CD4-positive, alpha-beta memory T cell (primary cell): ENCODE measurements around the gene NOC2L. TPM values are rescaled to one million over a fixed set of nuclear protein-coding genes. Genes with fewer than 3 reads are reported as not detected.
"Not testable (repeated sequence)": the region's sequence is repeated elsewhere in the genome, so short reads cannot be mapped to it uniquely, and the experiment has no call there.

ENCODE experiments used
- CTCF ChIA-PET: fragments of 350-600 bp; sonication (Branson Sonifier 250); formaldehyde crosslinking; loops from one replicate; lab custom pipeline; 2021; ENCODE audit warnings: inconsistent platforms; ENCODE audit not compliant: partially characterized antibody; lab: Charles Lee
- POLR2A ChIA-PET: fragments of 350-600 bp; sonication (Branson Sonifier 250); formaldehyde crosslinking; loops from one replicate; lab custom pipeline; 2021; ENCODE audit not compliant: partially characterized antibody; lab: Charles Lee
- DNase-seq, 5 donors: peaks; one replicate each; pipeline versions ENCODE4 v3.0.0 to v3.0.0-alpha.2; 2020 to 2022; ENCODE audit warnings: mixed read lengths in 1 of 5
- H3K27ac ChIP-seq: one replicate; pipeline ENCODE4 v1.7.0; 2013; ENCODE audit warnings: low read depth, low read length
- H3K27me3 ChIP-seq: 2 replicates; pipeline ENCODE4 v1.7.0; 2013; ENCODE audit warnings: mild to moderate bottlenecking, low read length, moderate library complexity; ENCODE audit not compliant: insufficient read depth
- H3K36me3 ChIP-seq: 2 replicates; pipeline ENCODE4 v1.7.0; 2013; ENCODE audit warnings: mild to moderate bottlenecking, low read length, moderate library complexity; ENCODE audit not compliant: insufficient read depth
- H3K4me1 ChIP-seq: 2 replicates; pipeline ENCODE4 v1.7.0; 2013; ENCODE audit warnings: mild to moderate bottlenecking, low read length, moderate library complexity; ENCODE audit not compliant: insufficient read depth
- H3K4me3 ChIP-seq, 2 donors: one replicate each; pipeline ENCODE4 v1.7.0; 2013; ENCODE audit warnings: low read length in 2 of 2, mild to moderate bottlenecking in 1 of 2
- H3K9me3 ChIP-seq, 2 donors: one replicate each; pipeline ENCODE4 v1.7.0; 2013; ENCODE audit warnings: low read length in 2 of 2, control low read depth in 1 of 2; ENCODE audit not compliant: control insufficient read depth in 1 of 2
- H3K27ac Mint-ChIP-seq, 7 donors: one replicate each; pipeline ENCODE4 v1.8.0; 2020 to 2021; ENCODE audit warnings: mixed read lengths in 7 of 7, mild to moderate bottlenecking in 6 of 7, inconsistent platforms in 3 of 7, moderate library complexity in 3 of 7
- H3K27me3 Mint-ChIP-seq, 2 donors: one replicate each; pipeline ENCODE4 v1.8.0; 2020 to 2021; ENCODE audit warnings: mixed read lengths in 2 of 2
- H3K36me3 Mint-ChIP-seq, 2 donors: one replicate each; pipeline ENCODE4 v1.8.0; 2020 to 2021; ENCODE audit warnings: mixed read lengths in 2 of 2, inconsistent platforms in 1 of 2, mild to moderate bottlenecking in 1 of 2
- H3K4me1 Mint-ChIP-seq, 4 donors: one replicate each; pipeline ENCODE4 v1.8.0; 2020 to 2021; ENCODE audit warnings: mixed read lengths in 4 of 4, mild to moderate bottlenecking in 1 of 4
- H3K4me3 Mint-ChIP-seq, 8 donors: one replicate each; pipeline ENCODE4 v1.8.0; 2020 to 2021; ENCODE audit warnings: mixed read lengths in 8 of 8, mild to moderate bottlenecking in 7 of 8, moderate library complexity in 6 of 8, inconsistent platforms in 3 of 8
- H3K9me3 Mint-ChIP-seq, 8 donors: one replicate each; pipeline ENCODE4 v1.8.0; 2020 to 2021; ENCODE audit warnings: mixed read lengths in 8 of 8, mild to moderate bottlenecking in 5 of 8, inconsistent platforms in 3 of 8, moderate library complexity in 1 of 8
- intact Hi-C: fragments of 100-400 bp; cut with micrococcal nuclease; formaldehyde crosslinking; loops from one replicate; pipeline ENCODE4 v1.15.1; 2023
- polyA plus RNA-seq, 2 donors: library from polyadenylated mRNA; unstranded; fragments of 300-500 nt; fragmentation: Illumina TruSeq; gene quantifications; one replicate each; pipeline ENCODE4 v1.2.3, GENCODE V29; 2021
- total RNA-seq, 2 experiments: library from RNA; stranded (reverse); gene quantifications; one replicate each; pipeline ENCODE4 v1.2.3, GENCODE V29; 2021

Gene NOC2L
- total and polyA plus RNA-seq, 4 experiments from 2014 or later = 63.0 to 69.5 (median 65.6) TPM

DNA sequence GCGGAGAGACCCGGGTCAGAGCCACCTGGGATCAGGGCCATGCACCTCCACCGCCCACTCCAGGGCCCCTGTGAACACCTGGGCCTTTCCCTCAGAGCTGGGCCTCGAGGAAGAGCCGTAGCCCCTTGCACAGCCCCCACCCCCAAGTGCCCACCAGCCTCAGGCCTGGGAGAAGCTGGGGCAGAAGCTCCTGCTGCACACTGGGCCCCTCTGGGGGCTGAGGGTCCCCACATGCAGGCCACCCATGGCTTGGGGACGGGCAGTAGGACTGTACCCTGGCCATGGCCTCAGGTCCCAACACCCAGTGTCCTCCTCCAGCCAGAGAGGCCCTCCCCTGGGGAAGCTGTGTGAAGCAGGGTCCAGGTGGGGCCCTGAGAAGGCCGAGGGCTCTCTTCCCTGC is 6.5 kb downstream of the NOC2L start:
- ChIA-PET CTCF (no interaction called here), POLR2A (no interaction called here)
- DNase-seq = no peak
- H3K4me1 ChIP-seq = peaks cover 5% of the 10 kb centered on the region
- H3K27ac Mint-ChIP-seq = no peak overlapping the region
- H3K4me3 Mint-ChIP-seq = no peak overlapping the region
- H3K4me3 ChIP-seq = no peak overlapping the region
- no peaks in the 10 kb centered on the region for H3K27me3 ChIP-seq
- H3K27me3 Mint-ChIP-seq = no peaks in the 10 kb centered on the region
- H3K9me3 ChIP-seq = no peaks in the 10 kb centered on the region
- H3K4me1 Mint-ChIP-seq = peaks cover 4 to 23% (median 8%) of the 10 kb centered on the region in 4 donors
- no peak overlapping the region for H3K27ac ChIP-seq
- H3K9me3 Mint-ChIP-seq = peaks cover 0 to 2% (median 0%) of the 10 kb centered on the region in 8 donors
- H3K36me3 ChIP-seq = peaks cover 85% of the 10 kb centered on the region
- H3K36me3 Mint-ChIP-seq = peaks cover 44 to 63% of the 10 kb centered on the region in 2 donors
- intact Hi-C loops = no loop called here

DNA sequence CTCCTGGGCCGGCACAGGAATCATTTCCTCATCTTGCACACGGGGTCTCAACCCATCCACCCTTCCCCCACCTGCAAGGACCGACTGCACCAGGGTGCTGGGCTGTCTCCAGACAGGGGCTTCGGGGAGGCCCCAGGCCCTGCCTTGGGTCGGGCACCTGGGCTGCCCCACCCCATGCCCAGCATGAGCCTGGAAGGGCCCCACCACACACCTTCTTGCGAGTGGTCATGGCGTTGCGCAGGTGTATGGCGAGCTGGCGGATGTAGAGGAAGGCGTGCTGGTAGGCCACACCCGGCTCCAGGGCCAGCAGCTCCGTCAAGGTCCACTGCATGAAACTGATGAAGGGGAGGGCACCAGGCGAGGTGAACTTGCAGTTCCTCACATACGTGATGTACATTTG is 6.9 kb downstream of the NOC2L start:
- no peak overlapping the region for H3K4me3 Mint-ChIP-seq
- peaks cover 2 to 19% (median 5%) of the 10 kb centered on the region in 4 donors for H3K4me1 Mint-ChIP-seq
- intact Hi-C loops = no loop called here
- no peaks in the 10 kb centered on the region for H3K27me3 Mint-ChIP-seq
- Histone ChIP-seq H3K4me1 (peaks cover under 1% of the 10 kb centered on the region), H3K36me3 (peaks cover 88% of the 10 kb centered on the region), H3K4me3 (no peak overlapping the region), H3K9me3 (no peaks in the 10 kb centered on the region), H3K27ac (no peak overlapping the region), H3K27me3 (no peaks in the 10 kb centered on the region)
- peaks cover 46 to 63% of the 10 kb centered on the region in 2 donors for H3K36me3 Mint-ChIP-seq
- peaks cover 0 to 2% (median 0%) of the 10 kb centered on the region in 8 donors for H3K9me3 Mint-ChIP-seq
- no peak overlapping the region for H3K27ac Mint-ChIP-seq
- ChIA-PET CTCF (no interaction called here), POLR2A (no interaction called here)
- no peak for DNase-seq

DNA sequence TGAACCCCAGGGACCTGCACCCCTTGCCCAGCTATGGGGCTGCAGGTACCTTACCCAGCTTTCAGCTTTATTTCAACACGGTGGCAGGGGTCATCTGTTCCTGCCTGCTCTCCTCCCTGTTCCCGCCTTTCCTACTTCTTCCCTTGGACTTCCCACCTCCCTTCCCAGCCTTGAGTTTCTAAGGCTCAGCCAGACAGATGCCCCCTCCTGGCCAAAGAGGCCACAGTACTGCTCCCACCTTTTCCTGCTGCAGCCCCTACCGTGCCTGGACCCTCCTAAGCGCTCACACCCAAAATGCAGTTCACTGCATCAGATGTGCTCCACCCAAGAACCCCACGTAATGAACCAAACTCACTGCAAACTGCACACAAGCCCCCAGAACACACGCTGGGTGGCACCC is 7.7 kb downstream of the NOC2L start:
- Mint-ChIP-seq H3K9me3 (peaks cover 0 to 2% (median 0%) of the 10 kb centered on the region in 8 donors), H3K36me3 (peaks cover 49 to 65% of the 10 kb centered on the region in 2 donors), H3K4me1 (peaks cover 0 to 14% (median 5%) of the 10 kb centered on the region in 4 donors), H3K27me3 (no peaks in the 10 kb centered on the region), H3K4me3 (no peak overlapping the region), H3K27ac (no peak overlapping the region)
- no peak overlapping the region for H3K4me3 ChIP-seq
- ChIA-PET POLR2A (no interaction called here), CTCF (interaction anchor here (0.5 kb wide), 1 partner anchor 419 kb away, joined by 5 read pairs; no protein-coding TSS in a partner anchor)
- no peaks in the 10 kb centered on the region for H3K27me3 ChIP-seq
- H3K4me1 ChIP-seq = no peaks in the 10 kb centered on the region
- no peaks in the 10 kb centered on the region for H3K9me3 ChIP-seq
- H3K36me3 ChIP-seq = peaks cover 90% of the 10 kb centered on the region
- intact Hi-C loops = no loop called here
- no peak overlapping the region for H3K27ac ChIP-seq
- DNase-seq = no peak

DNA sequence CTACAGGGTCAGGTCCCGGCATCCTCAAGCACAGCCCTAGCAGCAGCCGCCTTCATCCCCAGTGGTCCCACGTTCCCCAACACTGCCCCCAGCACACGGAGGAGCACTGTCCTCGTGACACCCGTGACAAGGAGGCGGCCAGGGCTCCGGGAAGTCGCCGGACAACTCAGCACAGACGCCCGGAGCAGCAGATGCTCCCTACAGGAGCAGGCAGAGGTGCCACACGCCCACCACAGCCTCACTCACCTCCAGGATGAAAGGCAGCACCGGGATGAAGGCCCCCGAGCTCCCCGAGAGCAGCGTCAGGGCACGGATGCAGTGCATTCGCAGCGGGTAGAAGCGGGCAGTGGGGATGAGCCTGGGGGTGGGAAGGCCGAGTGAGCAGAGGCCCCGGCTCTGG is 8.2 kb downstream of the NOC2L start:
- DNase-seq = no peak
- Mint-ChIP-seq H3K4me1 (peaks cover 0 to 14% (median 5%) of the 10 kb centered on the region in 4 donors), H3K36me3 (peaks cover 51 to 68% of the 10 kb centered on the region in 2 donors), H3K9me3 (peaks cover 0 to 2% (median 0%) of the 10 kb centered on the region in 8 donors), H3K4me3 (no peak overlapping the region), H3K27me3 (no peaks in the 10 kb centered on the region), H3K27ac (no peak overlapping the region)
- CTCF ChIA-PET = no interaction called here
- no peaks in the 10 kb centered on the region for H3K4me1 ChIP-seq
- H3K27ac ChIP-seq = no peak overlapping the region
- intact Hi-C loops = no loop called here
- H3K27me3 ChIP-seq = no peaks in the 10 kb centered on the region
- POLR2A ChIA-PET = no interaction called here
- no peak overlapping the region for H3K4me3 ChIP-seq
- H3K36me3 ChIP-seq = peaks cover 86% of the 10 kb centered on the region
- no peaks in the 10 kb centered on the region for H3K9me3 ChIP-seq

DNA sequence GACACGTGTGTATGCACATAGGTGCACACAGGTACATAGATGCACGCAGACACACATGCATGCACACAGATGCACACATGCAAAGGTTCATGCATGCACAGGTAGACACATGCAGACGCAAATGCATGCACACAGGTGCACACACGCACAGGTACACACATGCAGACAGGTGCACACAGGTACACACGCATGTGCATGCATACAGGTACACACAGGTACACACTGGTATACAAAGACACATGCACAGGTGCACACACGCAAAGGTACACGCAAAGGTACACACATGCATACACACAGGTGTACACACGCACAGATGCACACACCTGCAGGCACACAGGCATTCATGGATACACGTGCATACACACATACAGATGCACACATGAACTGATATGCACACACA is 8.8 kb downstream of the NOC2L start:
- H3K4me3 ChIP-seq = no peak overlapping the region
- peaks cover 80% of the 10 kb centered on the region for H3K36me3 ChIP-seq
- Mint-ChIP-seq H3K27me3 (no peaks in the 10 kb centered on the region), H3K4me3 (no peak overlapping the region), H3K36me3 (peaks cover 54 to 67% of the 10 kb centered on the region in 2 donors), H3K4me1 (peaks cover 0 to 12% (median 5%) of the 10 kb centered on the region in 4 donors), H3K9me3 (peaks cover 0 to 2% (median 0%) of the 10 kb centered on the region in 8 donors), H3K27ac (no peak overlapping the region)
- intact Hi-C loops = no loop called here
- H3K27ac ChIP-seq = no peak overlapping the region
- ChIA-PET POLR2A (no interaction called here), CTCF (no interaction called here)
- no peak for DNase-seq
- H3K9me3 ChIP-seq = no peaks in the 10 kb centered on the region
- no peaks in the 10 kb centered on the region for H3K4me1 ChIP-seq
- H3K27me3 ChIP-seq = no peaks in the 10 kb centered on the region

DNA sequence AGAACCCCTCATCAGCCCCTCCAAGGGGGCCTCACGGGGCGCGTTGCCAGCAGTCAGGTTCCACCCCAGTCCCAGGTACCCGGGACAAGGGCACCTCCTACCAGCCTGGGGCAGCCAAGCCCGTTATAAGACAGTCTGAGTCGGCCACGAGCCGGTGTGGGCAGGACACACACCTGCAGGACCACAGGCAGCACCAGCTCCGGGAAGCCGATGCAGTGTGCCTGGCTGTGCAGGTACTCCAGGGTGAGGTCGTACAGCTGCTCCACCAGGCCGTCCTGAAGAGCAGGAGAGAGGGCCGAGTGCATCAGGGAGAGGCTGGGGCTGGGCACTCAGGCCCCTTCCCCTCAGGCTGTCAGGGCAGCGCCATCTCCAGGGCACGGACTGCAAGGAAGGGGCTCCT is 11.1 kb downstream of the NOC2L start:
- ChIA-PET CTCF (no interaction called here), POLR2A (no interaction called here)
- intact Hi-C loops = no loop called here
- H3K27ac ChIP-seq = no peak overlapping the region
- Mint-ChIP-seq H3K4me3 (no peak overlapping the region), H3K27ac (no peak overlapping the region), H3K4me1 (peaks cover 0 to 12% (median 3%) of the 10 kb centered on the region in 4 donors), H3K36me3 (peaks cover 44 to 55% of the 10 kb centered on the region in 2 donors), H3K27me3 (no peaks in the 10 kb centered on the region), H3K9me3 (peaks cover 0 to 2% (median 0%) of the 10 kb centered on the region in 8 donors)
- DNase-seq = no peak
- H3K36me3 ChIP-seq = peaks cover 57% of the 10 kb centered on the region
- H3K27me3 ChIP-seq = no peaks in the 10 kb centered on the region
- no peaks in the 10 kb centered on the region for H3K9me3 ChIP-seq
- H3K4me3 ChIP-seq = no peak overlapping the region
- peaks cover 3% of the 10 kb centered on the region for H3K4me1 ChIP-seq

DNA sequence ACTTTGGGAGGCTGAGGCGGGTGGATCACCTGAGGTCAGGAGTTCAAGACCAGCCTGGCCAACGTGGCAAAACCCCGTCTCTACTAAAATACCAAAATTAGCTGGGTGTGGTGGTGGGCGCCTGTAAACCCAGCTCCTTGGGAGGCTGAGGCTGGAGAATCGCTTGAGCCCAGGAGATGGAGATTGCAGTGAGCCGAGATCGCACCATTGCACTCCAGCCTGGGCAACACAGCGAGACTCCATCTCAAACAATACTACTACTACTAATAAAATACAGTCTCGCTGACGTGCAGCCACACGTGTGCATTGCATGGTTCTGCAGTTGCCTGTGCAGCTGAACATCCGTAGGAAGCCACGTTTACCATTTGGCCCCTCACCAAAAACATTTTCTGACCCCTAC is 12.2 kb downstream of the NOC2L start:
- H3K4me3 Mint-ChIP-seq, H3K4me3 ChIP-seq, H3K9me3 ChIP-seq, H3K27me3 ChIP-seq, intact Hi-C loops, H3K27ac Mint-ChIP-seq, H3K9me3 Mint-ChIP-seq, POLR2A ChIA-PET, H3K27me3 Mint-ChIP-seq, H3K4me1 ChIP-seq, CTCF ChIA-PET, H3K27ac ChIP-seq, DNase-seq: not testable (repeated sequence)
- Mint-ChIP-seq H3K4me1 (peaks cover 0 to 12% (median 3%) of the 10 kb centered on the region in 4 donors), H3K36me3 (peaks cover 43 to 49% of the 10 kb centered on the region in 2 donors)
- peaks cover 46% of the 10 kb centered on the region for H3K36me3 ChIP-seq
